Measurements from ENCODE around the gene ITPR3.

Gene ITPR3

DNA sequence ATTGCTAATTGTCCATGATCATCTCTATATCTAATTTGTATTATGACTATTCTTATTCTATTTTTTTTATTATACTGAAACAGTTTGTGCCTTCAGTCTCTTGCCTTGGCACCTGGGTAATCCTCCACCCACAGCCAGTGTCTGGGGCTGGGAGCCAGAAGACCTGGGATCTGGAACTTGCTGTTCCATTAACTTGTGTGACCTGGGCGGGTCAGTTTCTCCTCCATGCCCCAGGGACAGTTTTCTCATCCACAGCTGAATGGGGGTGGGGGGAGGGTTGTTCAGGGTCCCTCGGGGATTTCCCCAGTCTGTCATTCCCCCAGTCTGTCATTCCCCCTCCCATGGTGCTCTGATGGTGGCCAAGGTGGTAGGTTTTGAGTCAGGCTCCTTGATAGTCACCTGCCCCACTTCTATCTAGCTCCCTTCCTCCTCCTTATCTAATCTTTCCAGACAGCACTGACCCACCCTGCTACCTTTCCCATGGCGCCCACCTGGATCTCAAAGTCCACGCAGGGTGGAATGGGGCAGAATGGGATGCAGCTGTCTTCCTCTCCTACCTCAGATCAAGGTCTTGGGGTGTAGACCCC is 10.9 kb downstream of the ITPR3 start:
- TF ChIP-seq ZNF274 (IDR thresholded peaks at IDR 0.05; ENCODE audit: low read depth, low read length): no peak
- no peak overlapping the region for H3K4me3 ChIP-seq (ENCODE audit: low read length)

DNA sequence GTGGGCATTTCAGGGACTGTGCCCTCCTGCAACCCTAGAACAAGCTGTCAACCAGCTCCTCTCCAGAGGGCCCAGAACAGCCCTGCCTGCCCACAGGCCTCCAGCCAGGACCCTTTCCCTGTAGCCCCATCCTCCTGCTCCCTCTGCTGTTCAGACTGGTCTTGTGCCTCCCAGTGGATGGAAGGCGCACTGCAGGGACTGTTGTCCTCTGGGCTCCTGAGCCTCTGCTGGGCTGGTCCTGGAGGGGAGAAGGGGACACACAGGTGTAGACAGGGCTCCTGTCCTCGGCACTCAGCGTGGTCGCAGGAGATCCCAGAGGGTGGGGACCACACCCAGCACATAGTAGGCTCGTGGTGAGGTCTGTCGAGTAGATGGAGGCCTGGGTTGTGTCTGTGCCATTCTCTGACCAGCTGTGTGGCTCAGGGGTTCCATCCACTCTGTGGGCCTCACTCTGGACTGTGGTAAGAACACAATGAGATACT is 11.5 kb downstream of the ITPR3 start:
- H3K4me3 ChIP-seq (ENCODE audit: low read length): no peak overlapping the region
- no peak for TF ChIP-seq ZNF274 (IDR thresholded peaks at IDR 0.05; ENCODE audit: low read depth, low read length)

DNA sequence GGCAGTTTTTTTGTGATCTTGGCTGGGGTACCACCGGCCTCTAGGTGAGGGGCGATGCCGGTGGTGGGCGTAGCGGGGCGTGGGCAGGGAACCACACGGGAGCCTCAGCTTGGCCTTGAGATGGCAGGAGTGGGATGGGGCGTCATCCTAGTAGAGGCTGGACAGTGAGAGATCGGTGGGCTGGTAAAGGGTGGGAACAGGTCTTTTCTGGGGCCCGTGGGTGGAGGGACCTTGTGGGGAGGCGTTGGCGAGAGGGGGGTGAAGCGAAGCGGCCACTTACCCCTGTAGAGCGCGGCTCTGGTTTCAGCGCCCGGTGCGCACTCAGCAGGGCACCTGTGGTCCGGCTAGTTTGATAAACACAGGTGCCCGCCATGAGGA is 12.0 kb downstream of the ITPR3 start:
- H3K4me3 ChIP-seq (ENCODE audit: low read length): peak overlapping the region; percentile 21; the same call in 1 of the 2 replicates
- no peak for TF ChIP-seq ZNF274 (IDR thresholded peaks at IDR 0.05; ENCODE audit: low read depth, low read length)

DNA sequence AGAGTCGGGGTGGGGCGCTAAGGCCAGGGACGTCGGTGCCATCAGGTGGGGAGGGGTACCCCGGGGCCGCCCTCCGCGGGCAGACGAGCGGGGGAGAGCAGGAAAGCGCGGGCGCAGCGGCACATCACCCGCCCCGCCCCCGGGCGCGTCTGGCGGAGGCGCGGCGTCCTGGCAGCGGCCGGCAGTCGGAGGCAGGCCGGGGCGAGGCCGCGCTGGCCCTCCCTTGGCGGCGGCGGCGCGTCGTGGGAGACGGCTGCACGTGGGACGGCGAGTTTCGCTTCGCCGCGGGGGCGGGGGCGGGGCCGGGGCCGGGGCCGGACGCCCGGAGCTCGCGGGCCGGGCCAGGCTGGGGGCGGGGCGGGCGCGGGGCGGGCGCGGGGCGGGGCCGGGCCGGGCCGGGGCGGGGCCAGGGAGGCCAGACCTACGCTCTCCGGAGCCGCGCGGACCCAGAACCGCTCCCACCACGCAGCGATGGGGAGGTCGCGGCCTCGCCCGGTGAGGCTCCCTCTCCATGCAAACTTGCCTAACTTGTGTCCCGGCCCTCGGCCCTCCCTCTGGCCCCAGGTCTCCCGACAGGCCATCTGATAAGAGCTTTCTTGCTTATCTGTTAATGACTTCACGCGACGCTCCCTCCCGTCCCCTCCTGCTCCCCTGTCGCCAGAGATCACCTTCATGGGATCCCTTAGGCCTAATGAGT is 12.5 kb downstream of the ITPR3 start:
- H3K4me3 ChIP-seq (ENCODE audit: low read length): peak overlapping the region; percentile 47; the same call in 1 of the 2 replicates
- no peak for TF ChIP-seq ZNF274 (IDR thresholded peaks at IDR 0.05; ENCODE audit: low read depth, low read length)

DNA sequence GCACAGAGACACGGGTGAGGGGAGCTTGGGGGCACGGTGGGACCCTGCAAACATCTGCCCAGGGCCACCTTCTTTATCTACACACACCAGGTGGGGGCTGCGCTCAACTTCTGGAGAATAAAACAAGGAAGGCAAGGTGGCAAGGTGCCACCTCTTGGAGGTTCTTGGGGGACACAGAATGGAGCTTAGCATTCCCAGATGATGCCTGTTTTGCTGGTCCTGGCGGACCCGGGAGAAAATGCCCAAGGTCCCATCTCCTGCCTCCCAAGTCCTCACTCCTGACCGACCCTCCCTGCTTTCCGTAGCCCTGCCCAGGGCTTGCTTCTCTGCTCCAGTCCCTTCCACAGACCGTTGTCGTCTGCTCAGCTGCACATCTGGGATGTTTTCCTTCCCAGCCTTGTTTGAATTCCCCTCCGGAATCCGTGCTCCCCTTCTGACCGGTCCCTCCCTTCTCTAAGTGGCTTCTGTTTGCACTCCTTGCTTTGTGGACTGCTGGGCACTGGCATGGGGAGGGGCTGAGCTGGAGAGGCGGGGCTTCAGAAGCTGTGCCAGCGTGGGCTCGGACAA is 13.1 kb downstream of the ITPR3 start:
- H3K4me3 ChIP-seq (ENCODE audit: low read length): peak overlapping the region; percentile 47; the same call in 1 of the 2 replicates
- TF ChIP-seq ZNF274 (IDR thresholded peaks at IDR 0.05; ENCODE audit: low read depth, low read length): no peak

DNA sequence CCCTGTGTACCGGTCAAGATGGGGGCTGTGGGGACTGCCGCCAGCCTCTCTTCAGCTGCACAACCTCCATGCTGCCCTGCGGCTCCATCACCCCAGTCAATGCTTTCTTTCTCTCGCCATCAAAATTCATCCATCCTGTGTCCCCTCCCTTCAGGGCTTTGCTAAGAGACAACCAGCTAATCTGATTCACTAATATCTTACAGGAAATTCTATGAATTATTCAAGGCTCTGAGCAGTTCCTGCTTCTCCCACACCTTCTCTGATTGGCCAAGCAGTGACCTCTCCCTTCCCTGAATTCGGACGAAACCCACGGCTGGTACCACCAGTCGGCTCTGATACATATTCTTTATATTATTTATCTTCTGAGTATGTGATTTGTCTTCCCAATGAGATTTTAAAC is 13.8 kb downstream of the ITPR3 start:
- TF ChIP-seq ZNF274 (IDR thresholded peaks at IDR 0.05; ENCODE audit: low read depth, low read length): no peak
- H3K4me3 ChIP-seq (ENCODE audit: low read length): no peak overlapping the region

DNA sequence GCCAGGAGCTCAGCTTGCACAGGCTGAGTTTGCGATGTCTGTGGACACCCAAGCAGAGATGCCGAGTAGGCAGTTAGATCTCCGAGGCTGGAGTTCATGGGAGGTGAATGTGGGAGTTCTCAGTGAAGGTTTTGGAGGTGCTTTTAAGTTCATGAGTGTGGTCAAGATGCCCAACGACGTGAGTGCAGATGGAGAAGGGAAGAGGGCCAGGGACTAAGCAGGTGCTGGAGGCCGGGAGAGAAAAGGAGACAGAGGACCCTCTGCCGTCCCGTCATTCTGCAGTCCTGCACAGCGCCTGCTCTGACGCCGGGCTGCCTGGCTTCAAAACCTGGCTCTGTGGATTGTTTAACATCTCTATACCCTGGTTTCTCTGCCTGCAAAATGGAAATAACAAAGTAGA is 15.5 kb downstream of the ITPR3 start:
- TF ChIP-seq ZNF274 (IDR thresholded peaks at IDR 0.05; ENCODE audit: low read depth, low read length): no peak

DNA sequence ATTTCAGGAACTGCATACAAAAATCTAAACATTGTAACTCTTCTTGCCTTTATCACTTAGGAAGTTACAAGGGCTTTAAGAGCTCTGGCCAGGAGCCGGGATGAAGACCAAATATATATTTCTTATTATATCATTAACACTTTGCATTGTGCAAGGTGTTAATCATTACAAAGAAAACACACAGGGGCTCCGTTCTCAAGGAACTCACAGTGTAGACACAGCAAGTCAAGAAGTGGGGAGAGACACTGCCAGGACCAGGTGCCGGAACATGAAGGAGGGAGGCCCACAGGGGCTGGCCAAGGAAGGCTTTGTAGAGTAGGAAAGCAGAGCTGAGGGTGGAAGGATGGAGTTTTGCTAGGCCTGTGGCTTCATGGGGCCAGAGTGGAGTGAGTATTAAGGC is 17.4 kb downstream of the ITPR3 start:
- TF ChIP-seq ZNF274 (IDR thresholded peaks at IDR 0.05; ENCODE audit: low read depth, low read length): no peak

More for the DNA sequence above, 15.5 kb downstream of the ITPR3 start:
- H3K4me3 ChIP-seq (ENCODE audit: low read length): no peak overlapping the region

DNA sequence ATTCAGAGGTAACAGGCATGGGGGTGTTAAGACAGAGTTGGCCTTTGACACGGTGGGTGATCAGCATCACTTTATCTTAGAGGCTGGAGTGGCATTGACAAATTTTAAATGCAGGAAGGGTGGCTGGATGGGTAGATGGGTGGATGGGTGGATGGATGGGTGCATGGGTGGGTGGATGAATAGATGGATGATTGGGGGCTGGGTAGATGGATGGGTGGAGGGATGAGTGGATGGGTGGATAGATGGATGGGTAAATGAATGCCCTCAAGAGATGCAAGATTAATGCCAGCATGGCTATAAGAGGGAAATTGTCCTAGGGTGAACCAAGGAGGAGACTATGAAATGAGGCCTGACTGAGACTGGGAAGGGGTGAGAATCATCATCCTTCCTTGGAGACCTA is 18.4 kb downstream of the ITPR3 start:
- no peak for TF ChIP-seq ZNF274 (IDR thresholded peaks at IDR 0.05; ENCODE audit: low read depth, low read length)
- H3K4me3 ChIP-seq (ENCODE audit: low read length): no peak overlapping the region

More for the DNA sequence above, 17.4 kb downstream of the ITPR3 start:
- H3K4me3 ChIP-seq (ENCODE audit: low read length): no peak overlapping the region

DNA sequence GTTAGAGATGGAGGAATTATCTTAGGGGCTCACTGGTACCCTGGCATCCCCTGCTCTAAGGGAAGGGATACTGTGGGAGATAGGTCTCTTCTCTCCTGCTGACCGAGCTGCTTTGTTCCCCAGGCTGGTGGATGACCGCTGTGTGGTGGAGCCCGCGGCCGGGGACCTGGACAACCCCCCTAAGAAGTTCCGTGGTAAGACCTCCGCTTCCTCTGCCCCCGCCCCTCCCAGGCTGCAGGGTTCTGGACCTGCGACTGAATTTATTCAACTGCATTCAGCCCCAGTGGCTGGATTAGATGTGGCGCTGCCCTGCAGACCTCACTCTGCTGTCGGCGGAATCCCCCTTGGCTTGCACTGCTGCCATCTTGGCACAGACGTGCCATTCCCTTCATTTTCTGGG is 19.2 kb downstream of the ITPR3 start:
- TF ChIP-seq ZNF274 (IDR thresholded peaks at IDR 0.05; ENCODE audit: low read depth, low read length): no peak
- no peak overlapping the region for H3K4me3 ChIP-seq (ENCODE audit: low read length)

DNA sequence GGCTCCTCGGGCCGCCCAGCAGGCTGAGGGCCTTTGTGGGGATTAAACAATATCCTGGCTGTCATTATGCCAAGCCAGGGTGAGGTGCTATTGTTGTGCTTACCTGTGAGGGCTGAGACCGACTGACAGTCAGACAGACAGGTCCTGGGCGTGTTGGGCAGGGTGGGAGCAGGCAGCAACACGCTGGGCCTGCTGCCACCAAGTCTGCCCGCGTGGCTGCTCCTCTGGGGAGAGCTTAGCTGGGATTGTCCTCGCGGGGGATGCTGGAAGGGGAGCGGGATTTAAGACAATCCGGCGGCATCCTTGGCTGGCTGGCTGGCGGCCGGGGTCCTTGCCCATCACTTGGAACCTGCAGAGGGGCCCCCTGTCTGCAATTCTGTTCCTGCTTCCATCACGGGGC is 20.0 kb downstream of the ITPR3 start:
- H3K4me3 ChIP-seq (ENCODE audit: low read length): no peak overlapping the region
- no peak for TF ChIP-seq ZNF274 (IDR thresholded peaks at IDR 0.05; ENCODE audit: low read depth, low read length)

DNA sequence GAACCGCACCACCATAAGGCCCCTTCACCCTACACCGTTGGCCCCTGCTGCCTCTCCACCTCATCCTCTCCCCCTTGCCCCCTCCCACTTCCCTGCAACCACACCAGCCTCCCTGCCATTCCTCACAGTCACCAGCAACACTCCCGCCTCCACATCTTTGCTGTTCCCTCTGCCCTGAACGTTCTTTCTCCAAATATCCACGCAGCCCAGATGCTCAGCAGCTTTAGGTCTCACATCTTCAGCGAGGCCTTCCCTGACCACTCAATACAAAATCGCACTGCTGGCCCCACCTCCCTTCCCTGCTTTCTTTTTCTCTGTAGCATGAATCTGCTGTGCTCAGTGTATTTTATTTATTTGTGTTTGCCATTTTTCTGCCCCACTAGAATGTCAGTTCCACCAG is 20.5 kb downstream of the ITPR3 start:
- no peak for TF ChIP-seq ZNF274 (IDR thresholded peaks at IDR 0.05; ENCODE audit: low read depth, low read length)
- no peak overlapping the region for H3K4me3 ChIP-seq (ENCODE audit: low read length)

DNA sequence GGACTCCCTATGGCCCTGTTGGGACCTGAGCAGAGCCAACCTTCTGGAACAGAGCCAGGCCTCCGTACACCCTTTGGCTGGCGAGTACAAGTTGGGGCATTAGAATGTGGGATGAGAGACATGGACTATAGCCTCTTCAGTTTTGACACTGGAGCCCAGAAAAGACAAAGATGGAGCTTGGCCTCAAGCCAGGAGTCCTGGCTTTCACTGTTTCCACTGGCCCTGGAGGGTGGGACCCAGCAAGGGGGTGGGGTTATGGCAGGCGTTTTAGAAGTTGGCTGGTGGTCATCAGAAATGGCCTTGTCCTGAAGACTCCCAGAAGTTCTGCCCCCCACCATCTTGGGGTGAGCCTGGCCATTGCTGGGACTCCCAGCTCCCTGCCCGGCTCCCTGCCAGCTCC is 21.8 kb downstream of the ITPR3 start:
- no peak for TF ChIP-seq ZNF274 (IDR thresholded peaks at IDR 0.05; ENCODE audit: low read depth, low read length)
- no peak overlapping the region for H3K4me3 ChIP-seq (ENCODE audit: low read length)

DNA sequence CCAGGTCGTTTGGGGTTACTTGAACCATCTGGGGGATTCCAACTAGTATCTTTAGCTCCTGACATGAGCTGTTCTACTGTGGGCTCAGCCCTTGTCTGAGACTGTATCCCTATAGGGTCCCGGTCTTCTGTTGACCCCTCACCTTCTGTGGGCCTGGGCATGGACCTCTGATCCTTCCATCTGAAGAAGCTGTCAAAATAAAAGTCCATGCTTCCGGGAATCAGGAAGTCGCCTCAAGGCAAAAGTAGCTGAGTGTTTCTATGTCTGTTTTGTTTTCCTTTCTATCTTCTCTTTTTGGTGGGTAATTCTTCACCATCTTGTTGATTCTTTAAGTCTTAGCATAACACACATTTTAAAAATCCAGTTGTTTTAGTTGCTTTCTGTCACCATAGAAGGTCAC is 30.3 kb downstream of the ITPR3 start:
- no peak overlapping the region for H3K4me3 ChIP-seq (ENCODE audit: low read length)
- no peak for TF ChIP-seq ZNF274 (IDR thresholded peaks at IDR 0.05; ENCODE audit: low read depth, low read length)

DNA sequence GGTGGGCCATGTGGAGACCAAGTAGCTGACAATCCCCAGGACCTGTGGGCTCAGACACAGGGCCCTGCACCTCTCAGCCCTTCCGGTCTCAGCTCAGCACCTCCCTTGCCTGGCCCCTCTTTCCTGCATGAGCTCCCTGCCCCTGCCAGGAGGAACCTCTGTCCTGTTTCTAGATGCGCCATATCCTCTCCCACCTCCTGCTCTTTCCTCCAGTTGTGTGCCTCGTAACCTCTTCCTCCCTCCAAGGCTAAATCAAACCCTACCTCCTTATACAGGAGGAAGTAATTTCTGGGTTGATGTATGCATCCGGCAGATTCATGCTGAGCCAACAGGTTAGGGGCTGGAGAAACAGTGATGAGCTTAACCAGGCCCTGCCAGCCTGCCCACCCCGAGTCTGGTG is 30.9 kb downstream of the ITPR3 start:
- no peak overlapping the region for H3K4me3 ChIP-seq (ENCODE audit: low read length)
- TF ChIP-seq ZNF274 (IDR thresholded peaks at IDR 0.05; ENCODE audit: low read depth, low read length): no peak

Data from GM08714 (cell line).